ENCODE data around the gene AUTS2.
"Not testable (repeated sequence)": the region's sequence is repeated elsewhere in the genome, so short reads cannot be mapped to it uniquely, and the experiment has no call there.

AUTS2 gene

GRCh38 chr7:70356787-70357328 lies 758.6 kb downstream of the AUTS2 start:
- DNase-seq (ENCODE audit: low read depth in 2 of 2, low spot score in 1 of 2): no peak

GRCh38 chr7:70360557-70360956 lies 762.3 kb downstream of the AUTS2 start:
- DNase-seq (ENCODE audit: low read depth in 2 of 2, low spot score in 1 of 2): no peak

- DNase-seq (ENCODE audit: low read depth in 2 of 2, low spot score in 1 of 2): no peak
Observed at GRCh38 chr7:70361821-70362220, 763.5 kb downstream of the AUTS2 start.

- not testable (repeated sequence) for DNase-seq (ENCODE audit: low read depth in 2 of 2, low spot score in 1 of 2)
Observed at GRCh38 chr7:70364393-70364792, 766.1 kb downstream of the AUTS2 start.

GRCh38 chr7:70371652-70372051 lies 773.4 kb downstream of the AUTS2 start:
- DNase-seq (ENCODE audit: low read depth in 2 of 2, low spot score in 1 of 2): no peak

- no peak for DNase-seq (ENCODE audit: low read depth in 2 of 2, low spot score in 1 of 2)
Observed at GRCh38 chr7:70372768-70373515, 774.7 kb downstream of the AUTS2 start.

- DNase-seq (ENCODE audit: low read depth in 2 of 2, low spot score in 1 of 2): no peak
Observed at GRCh38 chr7:70374772-70375533, 776.7 kb downstream of the AUTS2 start.

- no peak for DNase-seq (ENCODE audit: low read depth in 2 of 2, low spot score in 1 of 2)
Observed at GRCh38 chr7:70376561-70377031, 778.3 kb downstream of the AUTS2 start.

- no peak for DNase-seq (ENCODE audit: low read depth in 2 of 2, low spot score in 1 of 2)
Observed at GRCh38 chr7:70377957-70378356, 779.7 kb downstream of the AUTS2 start.

- no peak for DNase-seq (ENCODE audit: low read depth in 2 of 2, low spot score in 1 of 2)
Observed at GRCh38 chr7:70379210-70379609, 780.9 kb downstream of the AUTS2 start.

- DNase-seq (ENCODE audit: low read depth in 2 of 2, low spot score in 1 of 2): no peak
Observed at GRCh38 chr7:70380421-70381015, 782.2 kb downstream of the AUTS2 start.

GRCh38 chr7:70383066-70383782 lies 784.9 kb downstream of the AUTS2 start:
- no peak for DNase-seq (ENCODE audit: low read depth in 2 of 2, low spot score in 1 of 2)

GRCh38 chr7:70384024-70384423 lies 785.7 kb downstream of the AUTS2 start:
- no peak for DNase-seq (ENCODE audit: low read depth in 2 of 2, low spot score in 1 of 2)

GRCh38 chr7:70384891-70385290 lies 786.6 kb downstream of the AUTS2 start:
- no peak for DNase-seq (ENCODE audit: low read depth in 2 of 2, low spot score in 1 of 2)

GRCh38 chr7:70387217-70387616 lies 788.9 kb downstream of the AUTS2 start:
- no peak for DNase-seq (ENCODE audit: low read depth in 2 of 2, low spot score in 1 of 2)

GRCh38 chr7:70389531-70390151 lies 791.4 kb downstream of the AUTS2 start:
- DNase-seq (ENCODE audit: low read depth in 2 of 2, low spot score in 1 of 2): no peak

GRCh38 chr7:70390251-70390650 lies 792.0 kb downstream of the AUTS2 start:
- no peak for DNase-seq (ENCODE audit: low read depth in 2 of 2, low spot score in 1 of 2)

GRCh38 chr7:70392256-70392876 lies 794.1 kb downstream of the AUTS2 start:
- DNase-seq (ENCODE audit: low read depth in 2 of 2, low spot score in 1 of 2): no peak

- DNase-seq (ENCODE audit: low read depth in 2 of 2, low spot score in 1 of 2): no peak
Observed at GRCh38 chr7:70392877-70393435, 794.7 kb downstream of the AUTS2 start.

- no peak for DNase-seq (ENCODE audit: low read depth in 2 of 2, low spot score in 1 of 2)
Observed at GRCh38 chr7:70393956-70394355, 795.7 kb downstream of the AUTS2 start.

All from stimulated activated CD8-positive, alpha-beta memory T cell treated with anti-CD3 and anti-CD28 coated beads, Interleukin-4, amount 100 ng/mL, for 1 hour (primary cell).